Liver (tissue), 9 donors: ENCODE measurements around the gene KCTD3. TPM values are rescaled to one million over a fixed set of nuclear protein-coding genes. Genes with fewer than 3 reads are reported as not detected.

ENCODE experiments used
- DNase-seq: peaks from one replicate; pipeline ENCODE4 v3.0.0-alpha.2; 2017; ENCODE audit warnings: low spot score
- H3K27ac ChIP-seq, 2 donors: one replicate each; pipeline ENCODE4 v1.7.0; 2013; ENCODE audit warnings: inconsistent platforms in 2 of 2, low read length in 2 of 2, control low read depth in 1 of 2, low read depth in 1 of 2, mild to moderate bottlenecking in 1 of 2
- H3K27me3 ChIP-seq, 4 donors: one replicate each; pipeline versions ENCODE4 v1.6.1 to v1.7.0; 2013; ENCODE audit warnings: low read length in 3 of 4, inconsistent platforms in 1 of 4, mild to moderate bottlenecking in 1 of 4, moderate library complexity in 1 of 4; ENCODE audit not compliant: control insufficient read depth in 4 of 4, insufficient read depth in 4 of 4
- H3K36me3 ChIP-seq, 4 donors: one replicate each; pipeline versions ENCODE4 v1.6.1 to v1.7.0; 2013; ENCODE audit warnings: low read length in 3 of 4, mild to moderate bottlenecking in 3 of 4, low read depth in 1 of 4, moderate library complexity in 1 of 4; ENCODE audit not compliant: control insufficient read depth in 4 of 4, insufficient read depth in 3 of 4
- H3K4me1 ChIP-seq, 4 donors: one replicate each; pipeline versions ENCODE4 v1.6.1 to v1.7.0; 2013; ENCODE audit warnings: low read length in 3 of 4, mild to moderate bottlenecking in 3 of 4, moderate library complexity in 1 of 4; ENCODE audit not compliant: control insufficient read depth in 4 of 4, insufficient read depth in 4 of 4
- H3K4me3 ChIP-seq, 3 donors: one replicate each; pipeline versions ENCODE4 v1.6.1 to v1.7.0; 2013; ENCODE audit warnings: low read length in 3 of 3, control low read depth in 1 of 3, low read depth in 1 of 3, mild to moderate bottlenecking in 1 of 3
- H3K9ac ChIP-seq, 2 donors: one replicate each; pipeline ENCODE4 v1.7.0; 2013; ENCODE audit warnings: low read length in 2 of 2, mild to moderate bottlenecking in 2 of 2, moderate library complexity in 2 of 2, control low read depth in 1 of 2, low read depth in 1 of 2
- H3K9me3 ChIP-seq, 4 donors: one replicate each; pipeline versions ENCODE4 v1.6.1 to v1.7.0; 2013; ENCODE audit warnings: low read length in 3 of 4; ENCODE audit not compliant: control insufficient read depth in 4 of 4
- EGR1 ChIP-seq, 2 donors: IDR thresholded peaks; 2 replicates each; pipeline ENCODE4 v1.6.1; 2016 to 2018; ENCODE audit warnings: antibody characterized with exemption in 2 of 2, low read depth in 2 of 2
- FOXA2 ChIP-seq: IDR thresholded peaks from 2 replicates; pipeline ENCODE4 v1.6.1; 2016; ENCODE audit warnings: antibody characterized with exemption
- HNF4A ChIP-seq, 2 donors: conservative IDR thresholded peaks; 2 replicates each; pipeline ENCODE4 v1.6.1; 2016; ENCODE audit warnings: antibody characterized with exemption in 2 of 2, mild to moderate bottlenecking in 2 of 2
- JUND ChIP-seq, 2 donors: IDR thresholded peaks; 2 replicates each; pipeline ENCODE4 v1.6.1; 2016; ENCODE audit warnings: antibody characterized with exemption in 2 of 2
- RXRA ChIP-seq, 2 donors: IDR thresholded peaks; 2 replicates each; pipeline ENCODE4 v1.6.1; 2017 to 2018; ENCODE audit warnings: antibody characterized with exemption in 2 of 2, mild to moderate bottlenecking in 1 of 2
- SP1 ChIP-seq: IDR thresholded peaks from 2 replicates; pipeline ENCODE4 v1.6.1; 2018; ENCODE audit warnings: antibody characterized with exemption, mild to moderate bottlenecking
- WGBS: extraction: QIAGEN DNeasy Blood & Tissue Kit; methylation state at CpG from one replicate; pipeline ENCODE4 v1.1.7; 2013; 5-methylcytosine and 5-hydroxymethylcytosine counted together
- polyA plus RNA-seq, 2 donors: library from polyadenylated mRNA; stranded (reverse) in 1 of 2; unstranded in 1 of 2; fragments of 200-250 nt in 1 of 2; fragments of >200 nt in 1 of 2; fragmentation: Nextera tagmentation in 1 of 2; extraction: Ambion mirVana in 1 of 2; gene quantifications; one replicate each; pipeline versions ENCODE4 v1.2.1 to v1.2.3, GENCODE V29; 2013 to 2015
- total RNA-seq, 2 donors: library from RNA; depleted of rRNA; stranded (reverse); fragments of >200 nt; gene quantifications; one replicate each; pipeline ENCODE4 v1.2.3, GENCODE V29; 2014
- TF ChIP-seq, protein P1 (sequence below): fragments of 150-350 bp; IDR thresholded peaks from 2 replicates; pipeline ENCODE4 v1.5.1; 2017; ENCODE audit warnings: improper control_type of control experiment, low read depth, low read length; ENCODE audit not compliant: missing input control
- TF ChIP-seq, protein P2 (sequence below): IDR thresholded peaks from 2 replicates; pipeline ENCODE4 v1.6.1; 2016; ENCODE audit warnings: antibody characterized with exemption
- TF ChIP-seq, protein P3 (sequence below): IDR thresholded peaks from 2 replicates; pipeline ENCODE4 v1.6.1; 2016; ENCODE audit warnings: antibody characterized with exemption
- donor health status: healthy.
- donor health status: healthy.
- donor health status: healthy.
- donor health status: healthy.
- donor health status: healthy.

The KCTD3 gene
- total and polyA plus RNA-seq, 4 donors: 20.8 to 58.7 (median 26.1) TPM

GRCh38 chr1:215648957-215649356 is 81.9 kb downstream of the KCTD3 start (continued):
- TF ChIP-seq, protein P1, sequence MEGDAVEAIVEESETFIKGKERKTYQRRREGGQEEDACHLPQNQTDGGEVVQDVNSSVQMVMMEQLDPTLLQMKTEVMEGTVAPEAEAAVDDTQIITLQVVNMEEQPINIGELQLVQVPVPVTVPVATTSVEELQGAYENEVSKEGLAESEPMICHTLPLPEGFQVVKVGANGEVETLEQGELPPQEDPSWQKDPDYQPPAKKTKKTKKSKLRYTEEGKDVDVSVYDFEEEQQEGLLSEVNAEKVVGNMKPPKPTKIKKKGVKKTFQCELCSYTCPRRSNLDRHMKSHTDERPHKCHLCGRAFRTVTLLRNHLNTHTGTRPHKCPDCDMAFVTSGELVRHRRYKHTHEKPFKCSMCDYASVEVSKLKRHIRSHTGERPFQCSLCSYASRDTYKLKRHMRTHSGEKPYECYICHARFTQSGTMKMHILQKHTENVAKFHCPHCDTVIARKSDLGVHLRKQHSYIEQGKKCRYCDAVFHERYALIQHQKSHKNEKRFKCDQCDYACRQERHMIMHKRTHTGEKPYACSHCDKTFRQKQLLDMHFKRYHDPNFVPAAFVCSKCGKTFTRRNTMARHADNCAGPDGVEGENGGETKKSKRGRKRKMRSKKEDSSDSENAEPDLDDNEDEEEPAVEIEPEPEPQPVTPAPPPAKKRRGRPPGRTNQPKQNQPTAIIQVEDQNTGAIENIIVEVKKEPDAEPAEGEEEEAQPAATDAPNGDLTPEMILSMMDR: no peak
- TF ChIP-seq, protein P2, sequence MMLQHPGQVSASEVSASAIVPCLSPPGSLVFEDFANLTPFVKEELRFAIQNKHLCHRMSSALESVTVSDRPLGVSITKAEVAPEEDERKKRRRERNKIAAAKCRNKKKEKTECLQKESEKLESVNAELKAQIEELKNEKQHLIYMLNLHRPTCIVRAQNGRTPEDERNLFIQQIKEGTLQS: no peak

DNA sequence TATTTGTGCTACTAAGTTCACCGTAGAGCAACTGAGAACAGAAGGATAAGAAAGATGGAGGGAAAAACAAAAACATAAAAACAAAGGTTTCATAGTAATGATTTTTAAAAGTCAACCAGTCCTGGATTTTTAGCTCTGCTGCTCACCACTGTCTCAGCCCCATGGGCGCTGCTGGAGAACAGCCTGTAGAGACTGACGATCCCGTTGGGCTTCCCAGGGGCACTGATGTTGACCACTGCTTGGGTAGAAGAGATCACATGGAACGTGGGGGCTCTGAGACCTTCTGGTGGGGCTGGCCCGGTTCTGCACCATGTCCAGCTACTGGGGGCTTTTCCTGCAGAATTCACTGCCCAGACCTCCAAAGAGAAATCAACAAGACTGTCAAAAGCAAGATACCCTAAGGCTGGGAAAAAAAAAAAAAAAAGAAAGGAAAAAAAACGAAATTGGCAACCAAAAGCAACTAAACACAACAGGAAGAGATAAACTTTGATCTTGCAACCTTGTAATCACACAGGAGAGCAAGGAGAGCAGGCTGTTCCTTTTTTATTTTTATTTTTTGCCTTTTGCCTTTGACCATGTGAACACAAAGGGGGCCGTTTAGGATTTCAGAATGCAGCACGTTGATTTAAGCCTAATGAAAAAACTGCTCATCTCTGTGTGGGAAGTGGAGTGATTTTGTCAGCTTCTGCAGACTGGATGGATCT is 83.5 kb downstream of the KCTD3 start:
- H3K27ac ChIP-seq: peak overlapping the region; percentile 60 to 72
- H3K27me3 ChIP-seq: no peaks in the 10 kb centered on the region
- TF ChIP-seq, protein P3, sequence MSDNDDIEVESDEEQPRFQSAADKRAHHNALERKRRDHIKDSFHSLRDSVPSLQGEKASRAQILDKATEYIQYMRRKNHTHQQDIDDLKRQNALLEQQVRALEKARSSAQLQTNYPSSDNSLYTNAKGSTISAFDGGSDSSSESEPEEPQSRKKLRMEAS: no peak
- TF ChIP-seq SP1 (peak; percentile 31), FOXA2 (no peak), HNF4A (conservative IDR thresholded peaks at IDR 0.05) (peak; percentile 36 to 54)
- WGBS: 34% methylated on average over 9 of the region's 9 CpGs
- H3K9me3 ChIP-seq: no peaks in the 10 kb centered on the region
- no peak for DNase-seq
- no peaks in the 10 kb centered on the region for H3K36me3 ChIP-seq
- peaks cover 3 to 57% (median 29%) of the 10 kb centered on the region in 4 donors for H3K4me1 ChIP-seq
- peak overlapping the region; percentile 14 to 27 (median 18) for H3K4me3 ChIP-seq
- peak overlapping the region in 1 of 2 donors; percentile 17 for H3K9ac ChIP-seq

DNA sequence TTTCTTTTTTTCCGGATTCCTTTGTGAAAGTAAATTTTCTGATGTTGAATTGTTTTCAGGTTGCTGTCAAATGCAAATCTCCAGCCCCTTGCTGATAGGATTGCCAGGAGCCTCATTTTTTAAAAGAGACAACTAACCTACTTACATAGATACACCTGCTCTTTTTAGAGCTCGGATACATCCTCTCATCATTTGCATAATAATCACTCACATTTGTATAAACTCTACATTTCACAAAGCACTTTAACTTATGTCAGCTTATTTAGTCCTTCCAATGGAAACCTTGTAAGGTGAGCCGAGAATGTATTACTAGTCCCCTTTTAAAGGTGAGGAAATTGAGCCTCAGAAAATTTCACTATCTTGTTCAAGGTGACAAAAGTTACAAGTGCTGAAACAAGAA is 84.8 kb downstream of the KCTD3 start:
- no peaks in the 10 kb centered on the region for H3K36me3 ChIP-seq
- 62% methylated on average over 3 of the region's 3 CpGs for WGBS
- no peak overlapping the region for H3K27ac ChIP-seq
- H3K4me3 ChIP-seq: no peak overlapping the region
- no peaks in the 10 kb centered on the region for H3K27me3 ChIP-seq
- TF ChIP-seq RXRA (IDR thresholded peaks at IDR 0.05): no peak
- TF ChIP-seq EGR1 (IDR thresholded peaks at IDR 0.05; ENCODE audit: low read depth in 2 of 2): no peak
- TF ChIP-seq, protein P1: no peak
- peaks cover 3 to 51% (median 28%) of the 10 kb centered on the region in 4 donors for H3K4me1 ChIP-seq
- no peaks in the 10 kb centered on the region for H3K9me3 ChIP-seq
- DNase-seq: no peak
- no peak overlapping the region for H3K9ac ChIP-seq

DNA sequence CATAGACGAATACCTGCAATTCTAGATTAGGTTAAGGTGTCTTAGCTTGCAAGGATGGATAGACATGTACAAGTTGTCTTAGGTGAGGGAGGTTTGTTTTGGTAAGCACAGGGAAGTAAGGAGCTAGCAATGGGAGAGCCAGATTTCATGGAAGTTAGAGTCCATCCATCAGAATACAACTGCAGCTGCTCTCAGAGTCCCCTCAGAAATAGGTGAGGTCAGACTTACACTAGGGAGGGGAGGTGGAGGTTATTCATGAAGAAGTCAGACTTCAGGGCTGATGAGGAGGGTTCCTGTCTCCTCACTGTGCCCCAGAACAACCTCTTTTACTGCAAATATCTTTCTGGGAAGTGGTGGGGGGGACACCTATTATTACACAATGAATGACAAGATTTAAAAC is 85.3 kb downstream of the KCTD3 start:
- WGBS: 87% methylated on average over 1 of the region's 1 CpG

More for the DNA sequence above, 85.3 kb downstream of the KCTD3 start:
- Histone ChIP-seq H3K27ac (no peak overlapping the region), H3K4me3 (no peak overlapping the region), H3K27me3 (no peaks in the 10 kb centered on the region), H3K36me3 (no peaks in the 10 kb centered on the region), H3K9ac (no peak overlapping the region), H3K9me3 (no peaks in the 10 kb centered on the region), H3K4me1 (peaks cover 3 to 55% (median 29%) of the 10 kb centered on the region in 4 donors)
- TF ChIP-seq JUND (IDR thresholded peaks at IDR 0.05): no peak
- DNase-seq: no peak
